PC-3 (cell line): ENCODE data around the gene AQP6. TPM values are rescaled to one million over a fixed set of nuclear protein-coding genes. Genes with fewer than 3 reads are reported as not detected.

Experiments
- ATAC-seq: fragments of 200-7000 bp; cut with Tn5 transposase; 2 replicates; pipeline ENCODE4 v1.9.1; 2020; ENCODE audit warnings: mild to moderate bottlenecking, moderate library complexity
- BruUV-seq: library from RNA; stranded (reverse); fragments of 400-500 nt; replicated peaks from 2 replicates; lab custom pipeline; 2021; lab: Mats Ljungman, UMichigan
- CTCF ChIA-PET: fragments of 300-600 bp; sonication (Branson Sonifier 250); formaldehyde crosslinking; loops from one replicate; lab custom pipeline; 2022; ENCODE audit warnings: antibody characterized with exemption; lab: Charles Lee
- POLR2A ChIA-PET: fragments of 300-600 bp; sonication (Branson Sonifier 250); formaldehyde crosslinking; loops from one replicate; lab custom pipeline; 2022; ENCODE audit warnings: antibody characterized with exemption; ENCODE audit not compliant: unreplicated experiment; lab: Charles Lee
- DNase-seq: peaks from one replicate; pipeline ENCODE4 v3.0.0-alpha.2; 2015
- H2AFZ ChIP-seq: fragments of 300-600 bp; sonication (generic); 2 replicates; pipeline ENCODE4 v1.6.0; 2016; ENCODE audit warnings: antibody characterized with exemption, low read length
- H3F3A ChIP-seq: fragments of 300-600 bp; sonication (generic); one replicate; pipeline ENCODE4 v1.6.0; 2017; ENCODE audit warnings: antibody characterized with exemption, low read length, control low read depth, mild to moderate bottlenecking; ENCODE audit not compliant: unreplicated experiment
- H3K27ac ChIP-seq: fragments of 300-600 bp; sonication (generic); 2 replicates; pipeline ENCODE4 v1.5.1; 2016; ENCODE audit warnings: mild to moderate bottlenecking, low read length
- H3K27me3 ChIP-seq: fragments of 300-600 bp; sonication (generic); 2 replicates; pipeline ENCODE4 v1.6.1; 2016; ENCODE audit warnings: low read length, mixed read lengths
- H3K36me3 ChIP-seq: fragments of 300-600 bp; sonication (generic); 2 replicates; pipeline ENCODE4 v1.6.1; 2016; ENCODE audit warnings: low read depth, mixed run types, low read length, mixed read lengths
- H3K4me1 ChIP-seq: fragments of 300-600 bp; sonication (generic); 2 replicates; pipeline ENCODE4 v1.5.1; 2016; ENCODE audit warnings: low read length; ENCODE audit not compliant: insufficient read depth
- H3K4me2 ChIP-seq: fragments of 300-600 bp; sonication (generic); 2 replicates; pipeline ENCODE4 v1.6.0; 2016; ENCODE audit warnings: low read length
- H3K4me3 ChIP-seq: fragments of 300-600 bp; sonication (generic); 2 replicates; pipeline ENCODE4 v1.5.1; 2016; ENCODE audit warnings: mild to moderate bottlenecking, low read length, mixed read lengths
- H3K79me2 ChIP-seq: fragments of 300-600 bp; sonication (generic); 2 replicates; pipeline ENCODE4 v1.6.1; 2017; ENCODE audit warnings: low read length, mixed read lengths
- H3K9ac ChIP-seq: fragments of 300-600 bp; sonication (generic); 2 replicates; pipeline ENCODE4 v1.6.0; 2016; ENCODE audit warnings: mild to moderate bottlenecking, low read length
- H3K9me2 ChIP-seq: fragments of 300-600 bp; sonication (generic); replicated peaks from 2 replicates; pipeline ENCODE4 v1.6.1; 2016; ENCODE audit warnings: mixed run types, low read length, mixed read lengths
- H3K9me3 ChIP-seq: fragments of 300-600 bp; sonication (generic); 2 replicates; pipeline ENCODE4 v1.6.1; 2016; ENCODE audit warnings: low read length, mixed read lengths
- H4K20me1 ChIP-seq: fragments of 300-600 bp; sonication (generic); 2 replicates; pipeline ENCODE4 v1.6.1; 2016; ENCODE audit warnings: low read length, mixed read lengths
- CTCF ChIP-seq: fragments of 300-600 bp; sonication (generic); conservative IDR thresholded peaks from 2 replicates; pipeline ENCODE4 v1.5.1; 2017; ENCODE audit warnings: antibody characterized with exemption, low read depth, mild to moderate bottlenecking, low read length
- EZH2 ChIP-seq: fragments of 300-600 bp; sonication (generic); IDR thresholded peaks from one replicate; pipeline ENCODE4 v1.6.1; 2017; ENCODE audit warnings: antibody characterized with exemption, mild to moderate bottlenecking, low read length; ENCODE audit not compliant: unreplicated experiment
- EZH2phosphoT487 ChIP-seq: fragments of 300-600 bp; sonication (generic); IDR thresholded peaks from 2 replicates; pipeline ENCODE4 v1.6.1; 2018; ENCODE audit warnings: mild to moderate bottlenecking, antibody characterized with exemption, low read length, borderline replicate concordance
- intact Hi-C: fragments of 100-400 bp; cut with micrococcal nuclease; formaldehyde crosslinking; loops from 2 replicates; pipeline ENCODE4 v1.9.0; 2023
- total RNA-seq: library from RNA; depleted of rRNA; stranded (reverse); fragments of >200 nt; gene quantifications from 2 replicates; pipeline ENCODE4 v1.2.3, GENCODE V29; 2014

AQP6 gene
- total RNA-seq, 1 experiment from 2014 or later = not detected

GRCh38 chr12:49944718-49945117, 28.0 kb upstream of the AQP6 start:
- H3K4me2 ChIP-seq = no peak overlapping the region
- no peaks in the 10 kb centered on the region for H3K36me3 ChIP-seq
- H3F3A ChIP-seq = no peaks in the 10 kb centered on the region
- H2AFZ ChIP-seq = no peak overlapping the region
- no peak overlapping the region for H3K27ac ChIP-seq
- DNase-seq (no peak), ATAC-seq (no peak)
- BruUV-seq = no TSS peak
- no peaks in the 10 kb centered on the region for H3K79me2 ChIP-seq
- H3K9me3 ChIP-seq = no peaks in the 10 kb centered on the region
- ChIA-PET POLR2A (no interaction called here), CTCF (interaction anchor here (1.4 kb wide), 1 partner anchor 77 kb away, joined by 5 read pairs; no protein-coding TSS in a partner anchor)
- intact Hi-C loops = no loop called here
- no peak overlapping the region for H3K9ac ChIP-seq
- H3K4me3 ChIP-seq = no peak overlapping the region
- no peaks in the 10 kb centered on the region for H4K20me1 ChIP-seq
- no peaks in the 10 kb centered on the region for H3K27me3 ChIP-seq
- H3K4me1 ChIP-seq = peaks cover 19% of the 10 kb centered on the region
- H3K9me2 ChIP-seq = no peaks in the 10 kb centered on the region
- TF ChIP-seq EZH2 (no peak), EZH2phosphoT487 (no peak), CTCF (no peak)

GRCh38 chr12:49945394-49946080, 27.2 kb upstream of the AQP6 start:
- Histone ChIP-seq H3K4me3 (no peak overlapping the region), H3K4me1 (peaks cover 19% of the 10 kb centered on the region), H3K9me2 (no peaks in the 10 kb centered on the region), H4K20me1 (no peaks in the 10 kb centered on the region), H3K9me3 (no peaks in the 10 kb centered on the region), H3K9ac (no peak overlapping the region), H2AFZ (peak overlapping the region; percentile 87), H3K36me3 (no peaks in the 10 kb centered on the region), H3K27me3 (no peaks in the 10 kb centered on the region), H3F3A (no peaks in the 10 kb centered on the region), H3K4me2 (no peak overlapping the region; the same call in 1 of the 2 replicates), H3K27ac (no peak overlapping the region), H3K79me2 (no peaks in the 10 kb centered on the region)
- TF ChIP-seq CTCF (peak; percentile 88), EZH2 (no peak)
- ChIA-PET POLR2A (interaction anchor here (0.5 to 0.7 kb wide), 2 partner anchors 117 to 139 kb away, joined by 3 to 11 read pairs; partner anchors contain the start of gene NCKAP5L), CTCF (interaction anchor here (0.7 to 1.5 kb wide), 6 partner anchors 14 to 79 kb away, joined by 3 to 7 read pairs (median 4); no protein-coding TSS in a partner anchor)
- peak; percentile 84 for DNase-seq
- no TSS peak for BruUV-seq
- ATAC-seq = peak; percentile 94
- intact Hi-C loops = no loop called here

- no peaks in the 10 kb centered on the region for H3F3A ChIP-seq
- no peaks in the 10 kb centered on the region for H3K27me3 ChIP-seq
- intact Hi-C loops = no loop called here
- peak overlapping the region; percentile 87 for H2AFZ ChIP-seq
- TF ChIP-seq EZH2 (no peak), CTCF (no peak), EZH2phosphoT487 (no peak)
- H3K36me3 ChIP-seq = no peaks in the 10 kb centered on the region
- no peaks in the 10 kb centered on the region for H3K9me2 ChIP-seq
- H3K4me1 ChIP-seq = peaks cover 19% of the 10 kb centered on the region
- ChIA-PET CTCF (interaction anchor here (0.8 to 1.5 kb wide), 5 partner anchors 14 to 79 kb away, joined by 3 to 7 read pairs (median 5); no protein-coding TSS in a partner anchor), POLR2A (interaction anchor here (0.5 to 0.8 kb wide), 3 partner anchors 11 to 139 kb away, joined by 3 to 11 read pairs (median 5); partner anchors contain the start of gene NCKAP5L)
- ATAC-seq = no peak
- no peak for DNase-seq
- no TSS peak for BruUV-seq
- no peak overlapping the region for H3K9ac ChIP-seq
- no peak overlapping the region for H3K27ac ChIP-seq
- H3K4me3 ChIP-seq = no peak overlapping the region
- H3K9me3 ChIP-seq = no peaks in the 10 kb centered on the region
- no peak overlapping the region for H3K4me2 ChIP-seq
- no peaks in the 10 kb centered on the region for H3K79me2 ChIP-seq
- no peaks in the 10 kb centered on the region for H4K20me1 ChIP-seq
These were observed 26.7 kb upstream of the AQP6 start for GRCh38 chr12:49946086-49946485.
